GM06990 (cell line): ENCODE results near the gene FALEC.

Experiments used
- DNase-seq: peaks from one replicate; pipeline ENCODE4 v3.0.0-alpha.2; 2011; ENCODE audit not compliant: insufficient read length; ENCODE audit errors: extremely low read depth
- H3K27me3 ChIP-seq: replicated peaks from 2 replicates; pipeline ENCODE4 v1.6.0; 2011; ENCODE audit warnings: low read length; ENCODE audit not compliant: control insufficient read depth, insufficient read depth
- H3K36me3 ChIP-seq: 2 replicates; pipeline ENCODE4 v1.5.1; 2011; ENCODE audit warnings: low read length; ENCODE audit not compliant: control insufficient read depth, insufficient read depth
- H3K4me3 ChIP-seq: replicated peaks from 2 replicates; pipeline ENCODE4 v1.5.1; 2011; ENCODE audit warnings: low read depth, mild to moderate bottlenecking, control low read depth, low read length
- TF ChIP-seq, protein P1 (sequence below): IDR thresholded peaks from 2 replicates; pipeline ENCODE4 v1.5.1; 2011; ENCODE audit warnings: low read length, control low read depth, mild to moderate bottlenecking, inconsistent platforms; ENCODE audit not compliant: insufficient read depth, poor library complexity, severe bottlenecking

FALEC gene

DNA sequence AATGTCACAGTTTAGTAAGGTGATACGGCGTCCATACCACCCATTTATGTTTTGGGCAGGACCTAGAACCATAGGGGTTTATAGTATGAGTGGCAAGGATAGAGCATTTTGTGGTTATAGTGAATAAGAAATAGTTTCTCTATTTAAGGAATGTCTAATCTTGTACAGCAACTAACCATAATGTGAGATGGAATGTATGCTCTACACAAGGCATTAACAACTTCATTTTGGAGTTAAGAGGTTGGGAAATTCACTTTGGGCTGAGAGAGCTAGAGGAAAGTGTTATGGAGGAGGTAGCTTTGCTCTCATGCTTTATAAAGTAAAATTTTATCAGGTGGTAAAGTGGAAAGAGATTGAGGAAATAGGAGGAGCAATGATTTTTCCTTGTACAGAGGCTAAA, 66.8 kb downstream of the FALEC start:
- H3K36me3 ChIP-seq: peaks cover 6% of the 10 kb centered on the region
- DNase-seq: no peak
- no peak overlapping the region for H3K4me3 ChIP-seq
- H3K27me3 ChIP-seq: no peaks in the 10 kb centered on the region
- TF ChIP-seq, protein P1, sequence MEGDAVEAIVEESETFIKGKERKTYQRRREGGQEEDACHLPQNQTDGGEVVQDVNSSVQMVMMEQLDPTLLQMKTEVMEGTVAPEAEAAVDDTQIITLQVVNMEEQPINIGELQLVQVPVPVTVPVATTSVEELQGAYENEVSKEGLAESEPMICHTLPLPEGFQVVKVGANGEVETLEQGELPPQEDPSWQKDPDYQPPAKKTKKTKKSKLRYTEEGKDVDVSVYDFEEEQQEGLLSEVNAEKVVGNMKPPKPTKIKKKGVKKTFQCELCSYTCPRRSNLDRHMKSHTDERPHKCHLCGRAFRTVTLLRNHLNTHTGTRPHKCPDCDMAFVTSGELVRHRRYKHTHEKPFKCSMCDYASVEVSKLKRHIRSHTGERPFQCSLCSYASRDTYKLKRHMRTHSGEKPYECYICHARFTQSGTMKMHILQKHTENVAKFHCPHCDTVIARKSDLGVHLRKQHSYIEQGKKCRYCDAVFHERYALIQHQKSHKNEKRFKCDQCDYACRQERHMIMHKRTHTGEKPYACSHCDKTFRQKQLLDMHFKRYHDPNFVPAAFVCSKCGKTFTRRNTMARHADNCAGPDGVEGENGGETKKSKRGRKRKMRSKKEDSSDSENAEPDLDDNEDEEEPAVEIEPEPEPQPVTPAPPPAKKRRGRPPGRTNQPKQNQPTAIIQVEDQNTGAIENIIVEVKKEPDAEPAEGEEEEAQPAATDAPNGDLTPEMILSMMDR: no peak
